Neural progenitor cell (in vitro differentiated cells): ENCODE results near the gene GPR39. TPM values are rescaled to one million over a fixed set of nuclear protein-coding genes. Genes with fewer than 3 reads are reported as not detected.
A peak's percentile ranks its signal among the peaks of the same experiment; 100 is the strongest.

Experiments
- DNase-seq: peaks from one replicate; pipeline ENCODE4 v3.0.0-alpha.2; 2016; ENCODE audit warnings: low spot score
- H2AFZ ChIP-seq: fragments of 200-600 bp; sonication (generic); replicated peaks from 2 replicates; pipeline ENCODE4 v1.6.1; 2016; ENCODE audit warnings: antibody characterized with exemption
- H3F3A ChIP-seq: fragments of 200-600 bp; sonication (generic); 2 replicates; pipeline ENCODE4 v1.6.1; 2016; ENCODE audit warnings: antibody characterized with exemption, low read depth
- H3K27ac ChIP-seq: fragments of 200-600 bp; sonication (generic); 2 replicates; pipeline ENCODE4 v1.5.1; 2016; ENCODE audit warnings: mild to moderate bottlenecking
- H3K27me3 ChIP-seq: fragments of 200-600 bp; sonication (generic); 2 replicates; pipeline ENCODE4 v1.6.1; 2016; ENCODE audit warnings: mild to moderate bottlenecking, moderate library complexity
- H3K36me3 ChIP-seq: fragments of 200-600 bp; sonication (generic); 2 replicates; pipeline ENCODE4 v1.5.1; 2016
- H3K4me1 ChIP-seq: fragments of 200-600 bp; sonication (generic); 2 replicates; pipeline ENCODE4 v1.6.1; 2016; ENCODE audit warnings: mixed run types
- H3K4me2 ChIP-seq: fragments of 200-600 bp; sonication (generic); 2 replicates; pipeline ENCODE4 v1.6.1; 2016
- H3K4me3 ChIP-seq: fragments of 200-600 bp; sonication (generic); 2 replicates; pipeline ENCODE4 v1.5.1; 2016
- H3K79me2 ChIP-seq: fragments of 200-600 bp; sonication (generic); 2 replicates; pipeline ENCODE4 v1.6.1; 2016; ENCODE audit warnings: low read depth
- H3K9ac ChIP-seq: fragments of 200-600 bp; sonication (generic); 2 replicates; pipeline ENCODE4 v1.6.1; 2016
- H3K9me3 ChIP-seq: fragments of 200-600 bp; sonication (generic); 2 replicates; pipeline ENCODE4 v1.5.1; 2016; ENCODE audit warnings: low read depth
- H4K20me1 ChIP-seq: fragments of 200-600 bp; sonication (generic); 2 replicates; pipeline ENCODE4 v1.6.1; 2016; ENCODE audit warnings: low read depth
- H3K27ac Mint-ChIP-seq: 3 replicates; pipeline ENCODE4 v1.8.0; 2021; ENCODE audit warnings: mixed read lengths
- H3K27me3 Mint-ChIP-seq: 2 replicates; pipeline ENCODE4 v1.8.0; 2022; ENCODE audit warnings: low read depth, mild to moderate bottlenecking, inconsistent platforms, moderate library complexity, mixed read lengths; ENCODE audit not compliant: insufficient read depth
- H3K36me3 Mint-ChIP-seq: 3 replicates; pipeline ENCODE4 v1.8.0; 2021; ENCODE audit warnings: mixed read lengths
- H3K4me1 Mint-ChIP-seq: 3 replicates; pipeline ENCODE4 v1.8.0; 2021; ENCODE audit warnings: mixed read lengths
- H3K4me3 Mint-ChIP-seq: 3 replicates; pipeline ENCODE4 v1.8.0; 2021; ENCODE audit warnings: mild to moderate bottlenecking, moderate library complexity, mixed read lengths
- H3K9me3 Mint-ChIP-seq: 3 replicates; pipeline ENCODE4 v1.8.0; 2020; ENCODE audit warnings: mixed read lengths
- CTCF ChIP-seq: fragments of 200-600 bp; sonication (generic); IDR thresholded peaks from 2 replicates; pipeline ENCODE4 v1.5.1; 2017; ENCODE audit warnings: antibody characterized with exemption, mild to moderate bottlenecking
- EZH2 ChIP-seq: fragments of 200-600 bp; sonication (generic); IDR thresholded peaks from 2 replicates; pipeline ENCODE4 v1.6.1; 2017; ENCODE audit warnings: antibody characterized with exemption, mild to moderate bottlenecking, moderate library complexity
- EZH2phosphoT487 ChIP-seq: fragments of 200-600 bp; sonication (generic); IDR thresholded peaks from 2 replicates; pipeline ENCODE4 v1.6.1; 2017; ENCODE audit warnings: antibody characterized with exemption
- total RNA-seq: library from RNA; depleted of rRNA; stranded (reverse); fragments of >200 nt; gene quantifications from 2 replicates; pipeline ENCODE4 v1.2.3, GENCODE V29; 2015; ENCODE audit warnings: low replicate concordance

GPR39 gene
- total RNA-seq, 1 donor from 2014 or later: 0.28 TPM

GRCh38 chr2:132638313-132639040, 221.9 kb downstream of the GPR39 start:
- Mint-ChIP-seq H3K4me3 (peak overlapping the region; percentile 34), H3K36me3 (peaks cover 3% of the 10 kb centered on the region), H3K27me3 (peaks cover 8% of the 10 kb centered on the region), H3K27ac (peak overlapping the region; percentile 58), H3K9me3 (peaks cover 6% of the 10 kb centered on the region), H3K4me1 (peaks cover 41% of the 10 kb centered on the region)
- no peaks in the 10 kb centered on the region for H3K9me3 ChIP-seq
- no peak overlapping the region for H3K4me3 ChIP-seq
- H3K4me2 ChIP-seq: no peak overlapping the region
- peaks cover 14% of the 10 kb centered on the region for H3K4me1 ChIP-seq
- H3F3A ChIP-seq: no peaks in the 10 kb centered on the region
- H3K9ac ChIP-seq: no peak overlapping the region
- H2AFZ ChIP-seq: no peak overlapping the region
- no peaks in the 10 kb centered on the region for H3K79me2 ChIP-seq
- TF ChIP-seq EZH2: no peak
- no peaks in the 10 kb centered on the region for H3K27me3 ChIP-seq
- DNase-seq: peak; percentile 42
- H3K36me3 ChIP-seq: no peaks in the 10 kb centered on the region
- no peak overlapping the region for H3K27ac ChIP-seq
- no peaks in the 10 kb centered on the region for H4K20me1 ChIP-seq

GRCh38 chr2:132640116-132640515, 223.5 kb downstream of the GPR39 start:
- Histone ChIP-seq H3K27me3 (no peaks in the 10 kb centered on the region), H3K79me2 (no peaks in the 10 kb centered on the region), H3K9ac (no peak overlapping the region), H3K9me3 (no peaks in the 10 kb centered on the region), H4K20me1 (no peaks in the 10 kb centered on the region), H3K4me2 (no peak overlapping the region), H3F3A (no peaks in the 10 kb centered on the region), H3K36me3 (no peaks in the 10 kb centered on the region), H3K4me3 (no peak overlapping the region), H3K4me1 (peaks cover 14% of the 10 kb centered on the region), H3K27ac (no peak overlapping the region), H2AFZ (no peak overlapping the region)
- H3K9me3 Mint-ChIP-seq: peaks cover 2% of the 10 kb centered on the region
- H3K36me3 Mint-ChIP-seq: peaks cover 12% of the 10 kb centered on the region
- DNase-seq: no peak
- H3K4me3 Mint-ChIP-seq: no peak overlapping the region
- peaks cover 4% of the 10 kb centered on the region for H3K27me3 Mint-ChIP-seq
- TF ChIP-seq CTCF (no peak), EZH2 (no peak), EZH2phosphoT487 (no peak)
- H3K4me1 Mint-ChIP-seq: peaks cover 43% of the 10 kb centered on the region
- H3K27ac Mint-ChIP-seq: no peak overlapping the region

GRCh38 chr2:132641819-132642218, 225.2 kb downstream of the GPR39 start:
- Histone ChIP-seq H3K79me2 (no peaks in the 10 kb centered on the region), H3F3A (no peaks in the 10 kb centered on the region), H4K20me1 (no peaks in the 10 kb centered on the region), H3K27ac (no peak overlapping the region), H3K27me3 (no peaks in the 10 kb centered on the region), H3K36me3 (no peaks in the 10 kb centered on the region), H3K4me1 (peaks cover 24% of the 10 kb centered on the region), H3K9ac (no peak overlapping the region), H3K9me3 (no peaks in the 10 kb centered on the region), H3K4me3 (no peak overlapping the region), H2AFZ (no peak overlapping the region), H3K4me2 (no peak overlapping the region)
- DNase-seq: no peak
- Mint-ChIP-seq H3K4me1 (peaks cover 56% of the 10 kb centered on the region), H3K4me3 (no peak overlapping the region), H3K27me3 (peaks cover 2% of the 10 kb centered on the region), H3K36me3 (peaks cover 14% of the 10 kb centered on the region), H3K27ac (no peak overlapping the region), H3K9me3 (no peaks in the 10 kb centered on the region)
- TF ChIP-seq EZH2phosphoT487: no peak
- no peak for TF ChIP-seq CTCF
- TF ChIP-seq EZH2: no peak

- H3F3A ChIP-seq: no peaks in the 10 kb centered on the region
- H3K27ac ChIP-seq: no peak overlapping the region
- no peak overlapping the region for H3K4me3 Mint-ChIP-seq
- H3K27ac Mint-ChIP-seq: no peak overlapping the region
- DNase-seq: no peak
- no peak overlapping the region for H2AFZ ChIP-seq
- no peaks in the 10 kb centered on the region for H3K9me3 ChIP-seq
- H3K9ac ChIP-seq: no peak overlapping the region
- H4K20me1 ChIP-seq: no peaks in the 10 kb centered on the region
- no peaks in the 10 kb centered on the region for H3K36me3 ChIP-seq
- H3K4me1 Mint-ChIP-seq: peaks cover 59% of the 10 kb centered on the region
- peaks cover 2% of the 10 kb centered on the region for H3K27me3 Mint-ChIP-seq
- no peak overlapping the region for H3K4me3 ChIP-seq
- TF ChIP-seq CTCF (no peak), EZH2 (no peak), EZH2phosphoT487 (no peak)
- no peaks in the 10 kb centered on the region for H3K9me3 Mint-ChIP-seq
- peaks cover 24% of the 10 kb centered on the region for H3K4me1 ChIP-seq
- peaks cover 14% of the 10 kb centered on the region for H3K36me3 Mint-ChIP-seq
- no peak overlapping the region for H3K4me2 ChIP-seq
- H3K27me3 ChIP-seq: no peaks in the 10 kb centered on the region
- H3K79me2 ChIP-seq: no peaks in the 10 kb centered on the region
Observed at GRCh38 chr2:132642415-132642814, 225.8 kb downstream of the GPR39 start.
